ENCODE measurements around the gene QRICH2. TPM values are rescaled to one million over a fixed set of nuclear protein-coding genes. Genes with fewer than 3 reads are reported as not detected.

Gene QRICH2, protein sequence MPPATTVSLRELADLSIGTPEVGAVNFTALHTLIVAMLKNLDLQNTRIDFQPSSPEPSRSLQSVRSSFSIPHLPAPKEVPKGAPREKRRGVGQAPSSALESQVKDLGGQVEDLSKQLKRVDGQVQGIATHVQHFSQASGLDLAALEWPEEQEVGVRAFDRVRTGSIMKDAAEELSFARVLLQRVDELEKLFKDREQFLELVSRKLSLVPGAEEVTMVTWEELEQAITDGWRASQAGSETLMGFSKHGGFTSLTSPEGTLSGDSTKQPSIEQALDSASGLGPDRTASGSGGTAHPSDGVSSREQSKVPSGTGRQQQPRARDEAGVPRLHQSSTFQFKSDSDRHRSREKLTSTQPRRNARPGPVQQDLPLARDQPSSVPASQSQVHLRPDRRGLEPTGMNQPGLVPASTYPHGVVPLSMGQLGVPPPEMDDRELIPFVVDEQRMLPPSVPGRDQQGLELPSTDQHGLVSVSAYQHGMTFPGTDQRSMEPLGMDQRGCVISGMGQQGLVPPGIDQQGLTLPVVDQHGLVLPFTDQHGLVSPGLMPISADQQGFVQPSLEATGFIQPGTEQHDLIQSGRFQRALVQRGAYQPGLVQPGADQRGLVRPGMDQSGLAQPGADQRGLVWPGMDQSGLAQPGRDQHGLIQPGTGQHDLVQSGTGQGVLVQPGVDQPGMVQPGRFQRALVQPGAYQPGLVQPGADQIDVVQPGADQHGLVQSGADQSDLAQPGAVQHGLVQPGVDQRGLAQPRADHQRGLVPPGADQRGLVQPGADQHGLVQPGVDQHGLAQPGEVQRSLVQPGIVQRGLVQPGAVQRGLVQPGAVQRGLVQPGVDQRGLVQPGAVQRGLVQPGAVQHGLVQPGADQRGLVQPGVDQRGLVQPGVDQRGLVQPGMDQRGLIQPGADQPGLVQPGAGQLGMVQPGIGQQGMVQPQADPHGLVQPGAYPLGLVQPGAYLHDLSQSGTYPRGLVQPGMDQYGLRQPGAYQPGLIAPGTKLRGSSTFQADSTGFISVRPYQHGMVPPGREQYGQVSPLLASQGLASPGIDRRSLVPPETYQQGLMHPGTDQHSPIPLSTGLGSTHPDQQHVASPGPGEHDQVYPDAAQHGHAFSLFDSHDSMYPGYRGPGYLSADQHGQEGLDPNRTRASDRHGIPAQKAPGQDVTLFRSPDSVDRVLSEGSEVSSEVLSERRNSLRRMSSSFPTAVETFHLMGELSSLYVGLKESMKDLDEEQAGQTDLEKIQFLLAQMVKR (N-terminal part only)
- 5.0 and 5.5 TPM in 2 replicates for total RNA-seq

GRCh38 chr17:76307966-76308338 is at the start of gene QRICH2:
TSS of gene QRICH2 (minus strand) at chr17:76308276. CDS start at chr17:76307998, 278 bp downstream.

GRCh38 chr17:76353599-76354316 is 45.7 kb upstream of the QRICH2 start, which contains the start of gene PRPSAP1:
TSS of gene PRPSAP1 (minus strand) at chr17:76353916. CDS start at chr17:76353703, 213 bp downstream.

DNA sequence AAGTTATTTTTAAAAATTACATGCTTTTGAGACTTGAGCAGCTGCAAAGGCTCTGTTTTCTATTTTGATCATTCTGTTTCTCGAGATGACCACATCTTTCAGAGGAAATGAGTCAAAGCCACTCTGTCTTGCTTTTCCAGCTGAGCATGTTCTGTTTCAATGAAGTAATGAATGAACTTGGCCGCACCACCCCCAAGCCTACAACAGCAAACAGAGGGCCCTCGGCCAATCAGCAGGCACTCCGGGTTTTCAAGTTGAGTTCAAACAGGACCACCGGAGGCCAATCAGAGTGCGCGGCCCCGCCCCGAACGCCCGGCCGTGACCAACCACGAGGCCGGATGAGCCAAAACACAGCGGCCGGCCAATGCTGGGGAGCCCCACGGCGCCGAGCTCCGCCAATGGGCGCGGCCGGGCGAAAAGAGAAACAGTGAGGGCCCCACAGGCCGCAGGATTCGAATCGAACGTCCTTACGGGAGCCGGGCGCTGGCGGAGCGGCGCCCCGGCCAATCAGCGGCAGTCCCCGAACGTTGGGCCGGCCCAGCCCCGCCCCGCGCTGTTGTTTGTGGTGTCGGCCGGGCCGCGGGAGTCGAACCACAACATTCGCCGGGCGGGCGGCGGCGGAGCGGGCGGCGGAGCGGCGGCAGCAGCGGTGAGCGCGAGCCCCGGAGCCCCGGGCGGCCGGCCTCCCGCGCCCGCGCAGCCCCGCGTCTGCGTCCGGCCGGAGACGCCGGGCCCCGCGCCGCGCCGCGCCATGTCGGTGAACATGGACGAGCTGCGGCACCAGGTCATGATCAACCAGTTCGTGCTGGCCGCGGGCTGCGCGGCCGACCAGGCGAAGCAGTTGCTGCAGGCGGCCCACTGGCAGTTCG is 43.1 kb downstream of the QRICH2 start, which contains the start of gene UBALD2:
TSS of gene UBALD2 (plus strand) at position 594 of the 869 bp plus-strand sequence. CDS start at position 752, 158 bp downstream.

DNA sequence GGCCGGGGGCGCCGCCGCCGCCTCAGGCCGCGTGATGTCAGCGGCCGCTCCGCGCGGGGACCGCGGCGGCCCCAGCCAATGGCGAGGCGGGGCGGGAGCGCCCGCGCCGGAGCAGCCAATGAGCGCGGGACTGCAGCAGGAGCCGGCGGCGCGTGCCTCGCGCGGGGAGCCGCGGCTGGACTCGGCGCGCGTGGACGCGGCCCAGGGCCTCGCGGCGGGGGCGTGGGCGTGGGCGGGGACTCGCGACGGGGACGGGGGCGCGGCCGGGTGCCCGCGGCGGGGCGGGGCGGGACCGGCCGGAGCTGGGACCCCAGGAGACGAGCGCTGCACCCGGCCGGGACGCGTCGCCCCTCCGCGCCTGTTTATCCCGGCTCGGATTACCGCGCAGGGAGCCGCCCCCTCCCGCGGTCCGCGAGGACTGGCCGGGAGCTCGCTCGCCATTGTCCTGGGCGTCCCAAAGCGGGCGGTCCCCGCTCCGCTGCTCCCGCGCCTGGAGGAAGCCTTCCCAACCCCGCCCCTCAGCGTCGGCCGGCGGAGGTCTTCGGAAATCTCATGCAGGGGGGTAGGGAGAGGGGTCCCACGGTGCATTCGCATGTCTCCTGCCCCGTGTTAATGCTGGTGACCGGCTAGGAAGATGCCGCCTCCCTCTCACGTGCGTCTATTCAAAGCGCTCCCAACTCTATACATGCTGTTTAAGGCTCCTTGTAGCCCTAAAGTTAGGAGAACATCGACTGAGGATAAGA is 67.4 kb downstream of the QRICH2 start, which contains the start of gene RNF157:
TSS of gene RNF157 (minus strand) at position 33 of the 743 bp plus-strand sequence. CDS start 253 bp downstream, outside the sequence.

Other genes with a start within 250 kb of the QRICH2 start
- gene SRP68, start 235.8 kb downstream of the QRICH2 start, total RNA-seq, result 54.3 and 58.6 TPM in 2 replicates
- not detected in 2 replicates for gene GALR2, start 233.5 kb downstream of the QRICH2 start, total RNA-seq
- gene ZACN, start 229.1 kb downstream of the QRICH2 start, total RNA-seq, result 0.26 TPM in 1 of 2 replicates, not detected in the other
- 92.7 and 110 TPM in 2 replicates for gene EXOC7, start 204.5 kb downstream of the QRICH2 start, total RNA-seq
- not detected in 2 replicates for gene FOXJ1, start 167.0 kb downstream of the QRICH2 start, total RNA-seq
- 0.07 and 0.30 TPM in 2 replicates for gene RNF157, start 67.8 kb downstream of the QRICH2 start, total RNA-seq
- gene UBALD2, start 42.9 kb downstream of the QRICH2 start, total RNA-seq, result 4.2 and 4.4 TPM in 2 replicates
- gene PRPSAP1, start 45.6 kb upstream of the QRICH2 start, total RNA-seq, result 48.9 TPM in 2 replicates
- gene SPHK1, start 76.3 kb upstream of the QRICH2 start, total RNA-seq, result 43.8 and 115 TPM in 2 replicates
- gene UBE2O, start 144.9 kb upstream of the QRICH2 start, total RNA-seq, result 28.6 and 40.1 TPM in 2 replicates
- gene AANAT, start 159.3 kb upstream of the QRICH2 start, total RNA-seq, result not detected in 2 replicates
- gene RHBDF2, start 193.1 kb upstream of the QRICH2 start, total RNA-seq, result 9.2 and 26.8 TPM in 2 replicates
- gene CYGB, start 229.4 kb upstream of the QRICH2 start, total RNA-seq, result 24.4 and 51.4 TPM in 2 replicates
- 4.5 and 5.3 TPM in 2 replicates for gene PRCD, start 231.8 kb upstream of the QRICH2 start, total RNA-seq

Measured in smooth muscle cell of the pulmonary artery (primary cell).